H9 (cell line): Measurements from ENCODE around the gene KCTD17. TPM values are rescaled to one million over a fixed set of nuclear protein-coding genes. Genes with fewer than 3 reads are reported as not detected.

Source experiments
- DNase-seq: peaks from one replicate; pipeline ENCODE4 v3.0.0-alpha.2; 2017
- H2AFZ ChIP-seq: one replicate; pipeline ENCODE4 v1.6.1; 2013; ENCODE audit warnings: mild to moderate bottlenecking, low read length, control low read depth, moderate library complexity
- H2AK5ac ChIP-seq: 2 replicates; pipeline ENCODE4 v1.6.1; 2013; ENCODE audit warnings: low read length, control low read depth, mixed read lengths; ENCODE audit not compliant: insufficient read length
- H2BK120ac ChIP-seq: one replicate; pipeline ENCODE4 v1.6.1; 2013; ENCODE audit warnings: low read depth, mild to moderate bottlenecking, low read length, control low read depth, inconsistent platforms; ENCODE audit not compliant: poor library complexity, severe bottlenecking
- H2BK12ac ChIP-seq: 2 replicates; pipeline ENCODE4 v1.6.1; 2013; ENCODE audit warnings: low read length, control low read depth, mixed read lengths, low read depth; ENCODE audit not compliant: insufficient read length
- H2BK15ac ChIP-seq: 2 replicates; pipeline ENCODE4 v1.6.1; 2013; ENCODE audit warnings: low read depth, low read length, control low read depth
- H2BK20ac ChIP-seq: one replicate; pipeline ENCODE4 v1.6.1; 2013; ENCODE audit warnings: low read depth, mild to moderate bottlenecking, low read length, control low read depth, inconsistent platforms; ENCODE audit not compliant: poor library complexity, severe bottlenecking
- H2BK5ac ChIP-seq: 2 replicates; pipeline ENCODE4 v1.6.1; 2013; ENCODE audit warnings: low read length, control low read depth, mixed read lengths; ENCODE audit not compliant: insufficient read length
- H3K14ac ChIP-seq: 2 replicates; pipeline ENCODE4 v1.6.1; 2013; ENCODE audit warnings: low read length, control low read depth; ENCODE audit not compliant: insufficient read depth
- H3K18ac ChIP-seq: 2 replicates; pipeline ENCODE4 v1.6.1; 2013; ENCODE audit warnings: low read depth, mild to moderate bottlenecking, mixed read lengths, low read length, control low read depth; ENCODE audit not compliant: insufficient read length
- H3K23ac ChIP-seq: 2 replicates; pipeline ENCODE4 v1.6.1; 2013; ENCODE audit warnings: low read length, control low read depth, mixed read lengths, low read depth; ENCODE audit not compliant: insufficient read length
- H3K23me2 ChIP-seq: 2 replicates; pipeline ENCODE4 v1.6.1; 2013; ENCODE audit warnings: low read depth, mild to moderate bottlenecking, mixed read lengths, low read length, control low read depth; ENCODE audit not compliant: insufficient read length, poor library complexity, severe bottlenecking
- H3K27ac ChIP-seq: 2 replicates; pipeline ENCODE4 v1.5.1; 2013; ENCODE audit warnings: low read length, control low read depth, mixed read lengths, low read depth; ENCODE audit not compliant: insufficient read length
- H3K27me3 ChIP-seq: 2 replicates; pipeline ENCODE4 v1.6.1; 2013; ENCODE audit warnings: low read length, control low read depth, inconsistent platforms; ENCODE audit not compliant: insufficient read depth
- H3K4ac ChIP-seq: 2 replicates; pipeline ENCODE4 v1.6.1; 2013; ENCODE audit warnings: low read depth, mild to moderate bottlenecking, control low read depth, inconsistent platforms, low read length, moderate library complexity
- H3K4me1 ChIP-seq: 2 replicates; pipeline ENCODE4 v1.6.1; 2013; ENCODE audit warnings: low read length, control low read depth, inconsistent platforms; ENCODE audit not compliant: insufficient read depth
- H3K4me2 ChIP-seq: 2 replicates; pipeline ENCODE4 v1.6.1; 2013; ENCODE audit warnings: low read length, control low read depth, mixed read lengths; ENCODE audit not compliant: insufficient read length, insufficient read depth
- H3K56ac ChIP-seq: 2 replicates; pipeline ENCODE4 v1.6.1; 2013; ENCODE audit warnings: low read depth, mild to moderate bottlenecking, mixed read lengths, low read length, control low read depth; ENCODE audit not compliant: insufficient read length
- H3K79me1 ChIP-seq: 2 replicates; pipeline ENCODE4 v1.6.1; 2013; ENCODE audit warnings: low read depth, mild to moderate bottlenecking, moderate library complexity, low read length, control low read depth, inconsistent platforms; ENCODE audit not compliant: insufficient read depth, poor library complexity, severe bottlenecking
- H3K79me2 ChIP-seq: 2 replicates; pipeline ENCODE4 v1.6.1; 2013; ENCODE audit warnings: low read length, control low read depth, inconsistent platforms; ENCODE audit not compliant: insufficient read depth
- H3K9ac ChIP-seq: 2 replicates; pipeline ENCODE4 v1.6.1; 2013; ENCODE audit warnings: low read length, control low read depth, mixed read lengths; ENCODE audit not compliant: insufficient read length; ENCODE audit errors: extremely low read depth
- H3K9me3 ChIP-seq: one replicate; pipeline ENCODE4 v1.6.1; 2013; ENCODE audit warnings: low read depth, low read length, inconsistent platforms; ENCODE audit not compliant: control insufficient read depth
- H3T11ph ChIP-seq: one replicate; pipeline ENCODE4 v1.6.1; 2013; ENCODE audit warnings: mild to moderate bottlenecking, low read length, control low read depth, inconsistent platforms
- H4K20me1 ChIP-seq: one replicate; pipeline ENCODE4 v1.6.1; 2013; ENCODE audit not compliant: control insufficient read depth, insufficient read length, insufficient read depth
- H4K5ac ChIP-seq: 2 replicates; pipeline ENCODE4 v1.6.1; 2013; ENCODE audit warnings: low read depth, mild to moderate bottlenecking, mixed read lengths, low read length, control low read depth; ENCODE audit not compliant: insufficient read length
- H4K8ac ChIP-seq: replicated peaks from 2 replicates; pipeline ENCODE4 v1.6.1; 2013; ENCODE audit warnings: low read length, control low read depth, mixed read lengths, low read depth; ENCODE audit not compliant: insufficient read length
- H4K91ac ChIP-seq: 2 replicates; pipeline ENCODE4 v1.6.1; 2013; ENCODE audit warnings: low read depth, mild to moderate bottlenecking, moderate library complexity, mixed read lengths, low read length, control low read depth; ENCODE audit not compliant: insufficient read length
- H3K27ac Mint-ChIP-seq, 3 experiments: 2 replicates in 2 of 3; 3 replicates in 1 of 3; pipeline ENCODE4 v1.8.0; 2020 to 2021; ENCODE audit warnings: mixed read lengths in 3 of 3, mild to moderate bottlenecking in 1 of 3, moderate library complexity in 1 of 3
- H3K27me3 Mint-ChIP-seq: 2 replicates; pipeline ENCODE4 v1.8.0; 2021; ENCODE audit warnings: low read depth, mild to moderate bottlenecking, moderate library complexity, mixed read lengths
- H3K36me3 Mint-ChIP-seq, 3 experiments: 2 replicates in 2 of 3; 3 replicates in 1 of 3; pipeline ENCODE4 v1.8.0; 2020 to 2021; ENCODE audit warnings: low read depth in 3 of 3, mixed read lengths in 3 of 3; ENCODE audit not compliant: insufficient read depth in 1 of 3
- H3K4me1 Mint-ChIP-seq, 2 experiments: 2 replicates each; pipeline ENCODE4 v1.8.0; 2020; ENCODE audit warnings: mixed read lengths in 2 of 2
- H3K4me3 Mint-ChIP-seq, 2 experiments: 2 replicates in 1 of 2; 3 replicates in 1 of 2; pipeline ENCODE4 v1.8.0; 2020 to 2021; ENCODE audit warnings: mild to moderate bottlenecking in 2 of 2, mixed read lengths in 2 of 2, moderate library complexity in 1 of 2
- H3K9me3 Mint-ChIP-seq, 2 experiments: 2 replicates in 1 of 2; 3 replicates in 1 of 2; pipeline ENCODE4 v1.8.0; 2020; ENCODE audit warnings: mild to moderate bottlenecking in 2 of 2, mixed read lengths in 2 of 2, moderate library complexity in 1 of 2
- WGBS: extraction: QIAGEN DNeasy Blood & Tissue Kit; methylation state at CpG from one replicate; pipeline ENCODE4 v1.1.7; 2013; ENCODE audit warnings: missing lambda C conversion rate, low lambda C conversion rate, mixed read lengths; ENCODE audit not compliant: insufficient read length; ENCODE audit errors: extremely low coverage; 5-methylcytosine and 5-hydroxymethylcytosine counted together
- total RNA-seq: library from RNA; stranded (reverse); gene quantifications from 2 replicates; pipeline ENCODE4 v1.2.1, GENCODE V29; 2021
- TF ChIP-seq, protein P1 (sequence below): fragments of 200-600 bp; sonication (generic); conservative IDR thresholded peaks from 3 replicates; pipeline ENCODE4 v1.8.0; 2021; ENCODE audit warnings: antibody characterized with exemption, mild to moderate bottlenecking

KCTD17 gene
- total RNA-seq, 1 experiment from 2014 or later, result 34.1 TPM

DNA sequence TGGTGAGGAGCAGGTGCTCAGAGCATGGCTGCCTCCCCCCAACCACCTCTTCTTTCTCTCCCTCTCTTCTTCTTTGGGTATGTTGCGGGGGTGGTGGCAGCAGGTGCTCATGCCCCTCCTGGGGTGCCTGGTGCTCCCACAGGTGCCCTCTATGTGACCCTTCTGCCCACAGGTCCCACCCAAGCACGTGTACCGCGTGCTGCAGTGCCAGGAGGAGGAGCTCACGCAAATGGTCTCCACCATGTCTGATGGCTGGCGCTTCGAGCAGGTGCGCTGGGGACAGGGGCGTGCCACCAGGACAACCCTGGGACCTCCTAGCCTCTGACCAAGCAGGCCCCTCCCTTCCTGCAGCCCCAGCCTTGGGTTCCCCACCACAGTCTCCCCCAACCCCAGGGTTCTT, 5.7 kb downstream of the KCTD17 start:
- Histone ChIP-seq H2BK120ac (no peak overlapping the region), H2AFZ (no peak overlapping the region), H3K23me2 (peaks cover 2% of the 10 kb centered on the region), H3K4me1 (no peaks in the 10 kb centered on the region), H4K5ac (no peak overlapping the region), H2BK20ac (no peak overlapping the region), H3K9ac (no peak overlapping the region), H2AK5ac (no peak overlapping the region), H4K20me1 (no peaks in the 10 kb centered on the region), H4K8ac (no peak overlapping the region), H3K9me3 (no peaks in the 10 kb centered on the region), H4K91ac (no peak overlapping the region), H3T11ph (no peak overlapping the region), H2BK12ac (no peak overlapping the region), H3K27me3 (no peaks in the 10 kb centered on the region), H2BK15ac (no peak overlapping the region), H3K56ac (no peak overlapping the region), H3K23ac (no peak overlapping the region), H2BK5ac (no peak overlapping the region), H3K4ac (no peak overlapping the region), H3K79me1 (no peaks in the 10 kb centered on the region), H3K27ac (no peak overlapping the region), H3K4me2 (no peak overlapping the region), H3K18ac (no peak overlapping the region), H3K14ac (no peak overlapping the region; the same call in 1 of the 2 replicates), H3K79me2 (no peaks in the 10 kb centered on the region)
- Mint-ChIP-seq H3K4me3 (no peak overlapping the region), H3K27me3 (no peaks in the 10 kb centered on the region), H3K9me3 (no peaks in the 10 kb centered on the region), H3K36me3 (peaks cover 7 to 39% (median 22%) of the 10 kb centered on the region in 3 experiments; a peak in 6 of 7 replicates), H3K4me1 (peaks cover 3 to 16% of the 10 kb centered on the region in 2 experiments), H3K27ac (no peak overlapping the region)
- WGBS, result no CpG with 5 or more reads among the region's 9 CpGs
- no peak for DNase-seq
- TF ChIP-seq, protein P1, sequence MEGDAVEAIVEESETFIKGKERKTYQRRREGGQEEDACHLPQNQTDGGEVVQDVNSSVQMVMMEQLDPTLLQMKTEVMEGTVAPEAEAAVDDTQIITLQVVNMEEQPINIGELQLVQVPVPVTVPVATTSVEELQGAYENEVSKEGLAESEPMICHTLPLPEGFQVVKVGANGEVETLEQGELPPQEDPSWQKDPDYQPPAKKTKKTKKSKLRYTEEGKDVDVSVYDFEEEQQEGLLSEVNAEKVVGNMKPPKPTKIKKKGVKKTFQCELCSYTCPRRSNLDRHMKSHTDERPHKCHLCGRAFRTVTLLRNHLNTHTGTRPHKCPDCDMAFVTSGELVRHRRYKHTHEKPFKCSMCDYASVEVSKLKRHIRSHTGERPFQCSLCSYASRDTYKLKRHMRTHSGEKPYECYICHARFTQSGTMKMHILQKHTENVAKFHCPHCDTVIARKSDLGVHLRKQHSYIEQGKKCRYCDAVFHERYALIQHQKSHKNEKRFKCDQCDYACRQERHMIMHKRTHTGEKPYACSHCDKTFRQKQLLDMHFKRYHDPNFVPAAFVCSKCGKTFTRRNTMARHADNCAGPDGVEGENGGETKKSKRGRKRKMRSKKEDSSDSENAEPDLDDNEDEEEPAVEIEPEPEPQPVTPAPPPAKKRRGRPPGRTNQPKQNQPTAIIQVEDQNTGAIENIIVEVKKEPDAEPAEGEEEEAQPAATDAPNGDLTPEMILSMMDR, result no peak
